GM19193 (cell line): ENCODE results near the gene SCART1.
"Not testable (repeated sequence)": the region's sequence is repeated elsewhere in the genome, so short reads cannot be mapped to it uniquely, and the experiment has no call there.

Experiments used
- POLR2A ChIP-seq: IDR thresholded peaks from 4 replicates; pipeline ENCODE4 v1.6.1; 2011; ENCODE audit not compliant: insufficient read depth, insufficient read length; ENCODE audit errors: extremely low read depth

SCART1 gene

DNA sequence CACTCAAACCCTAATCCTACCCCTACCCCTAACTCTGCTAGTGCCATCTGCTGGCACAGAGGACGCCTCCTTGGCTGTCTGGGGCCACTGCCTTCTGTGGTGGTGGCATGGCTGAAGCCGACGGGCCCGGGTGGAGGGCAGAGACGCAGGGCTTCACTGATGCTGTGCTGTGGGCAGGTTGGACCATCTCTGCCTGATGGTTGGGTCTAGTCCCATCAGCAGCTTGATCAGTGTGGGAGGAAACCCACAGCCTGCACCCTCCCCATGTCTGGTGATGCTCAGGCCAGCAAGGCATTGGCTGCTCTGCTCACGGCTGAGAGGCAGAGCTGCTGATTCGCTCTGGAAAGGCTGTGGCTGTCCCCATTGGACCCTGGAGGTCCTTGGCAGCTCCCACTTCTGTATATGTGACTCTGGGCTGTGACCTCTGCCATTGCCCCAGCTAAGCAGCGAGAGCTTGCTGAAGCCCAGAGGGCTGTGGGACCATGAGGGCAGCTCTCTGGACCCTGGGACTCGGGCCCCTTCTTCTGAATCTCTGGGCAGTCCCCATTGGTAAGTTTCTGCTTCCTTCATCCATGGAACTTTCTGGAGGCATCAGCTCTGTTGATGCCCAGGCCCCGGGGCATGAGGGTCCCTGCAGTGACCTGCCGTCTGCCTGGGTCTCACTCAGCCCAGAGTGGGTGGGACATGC is at the start of gene SCART1:
TSS of gene SCART1 (plus strand) at position 430 of the 688 bp plus-strand sequence. CDS start at position 483, 53 bp downstream.
- no peak for TF ChIP-seq POLR2A

DNA sequence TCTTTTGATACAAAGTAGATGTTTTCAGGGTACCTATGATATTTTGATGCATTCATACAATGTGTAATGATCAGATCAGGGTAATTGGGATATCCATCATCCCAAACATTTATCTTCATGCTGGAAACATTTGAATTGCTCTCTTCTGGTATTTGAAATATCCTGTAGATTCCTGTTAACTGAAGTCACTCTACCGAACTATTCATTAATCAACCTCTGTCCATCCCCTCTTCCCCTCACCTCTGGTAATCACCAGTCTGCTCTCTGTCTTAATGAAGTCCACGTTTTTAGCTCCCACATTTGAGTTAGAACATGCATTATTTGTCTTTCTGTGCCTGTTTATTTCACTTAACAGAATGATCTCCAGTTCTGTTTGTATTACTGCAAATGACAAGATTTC is 48.5 kb upstream of the SCART1 start:
- no peak for TF ChIP-seq POLR2A

DNA sequence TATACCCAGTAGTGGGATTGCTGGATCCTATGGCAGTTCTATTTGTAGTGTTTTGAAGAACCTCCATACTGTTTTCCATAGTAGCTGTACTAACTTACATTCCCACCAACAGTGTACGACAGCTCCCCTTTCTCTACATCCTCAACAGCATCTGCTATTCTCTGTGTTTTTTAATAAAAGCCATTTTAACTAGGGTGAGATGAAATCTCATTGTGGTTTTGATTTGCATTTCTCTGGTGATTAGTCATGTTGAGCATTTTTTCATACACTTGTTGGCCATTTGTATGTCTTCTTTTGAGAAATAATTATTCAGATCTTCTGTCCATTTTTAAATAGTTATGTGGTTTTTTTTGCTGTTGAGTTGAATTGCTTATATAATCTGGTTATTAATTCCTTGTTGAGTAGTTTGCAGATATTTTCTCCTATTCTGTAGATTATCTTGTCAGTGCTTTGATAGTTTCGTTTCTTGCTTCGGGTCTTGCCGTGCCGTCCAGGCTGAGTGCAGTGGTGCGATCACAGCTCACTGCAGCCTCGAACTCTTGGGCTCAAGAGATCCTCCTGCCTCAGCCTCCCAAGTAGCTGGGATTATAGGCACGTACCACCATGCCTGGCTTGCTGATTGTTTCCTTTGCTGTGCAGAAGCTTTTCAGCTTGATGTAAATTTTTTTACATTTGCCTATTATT is 47.8 kb upstream of the SCART1 start:
- TF ChIP-seq POLR2A = no peak

DNA sequence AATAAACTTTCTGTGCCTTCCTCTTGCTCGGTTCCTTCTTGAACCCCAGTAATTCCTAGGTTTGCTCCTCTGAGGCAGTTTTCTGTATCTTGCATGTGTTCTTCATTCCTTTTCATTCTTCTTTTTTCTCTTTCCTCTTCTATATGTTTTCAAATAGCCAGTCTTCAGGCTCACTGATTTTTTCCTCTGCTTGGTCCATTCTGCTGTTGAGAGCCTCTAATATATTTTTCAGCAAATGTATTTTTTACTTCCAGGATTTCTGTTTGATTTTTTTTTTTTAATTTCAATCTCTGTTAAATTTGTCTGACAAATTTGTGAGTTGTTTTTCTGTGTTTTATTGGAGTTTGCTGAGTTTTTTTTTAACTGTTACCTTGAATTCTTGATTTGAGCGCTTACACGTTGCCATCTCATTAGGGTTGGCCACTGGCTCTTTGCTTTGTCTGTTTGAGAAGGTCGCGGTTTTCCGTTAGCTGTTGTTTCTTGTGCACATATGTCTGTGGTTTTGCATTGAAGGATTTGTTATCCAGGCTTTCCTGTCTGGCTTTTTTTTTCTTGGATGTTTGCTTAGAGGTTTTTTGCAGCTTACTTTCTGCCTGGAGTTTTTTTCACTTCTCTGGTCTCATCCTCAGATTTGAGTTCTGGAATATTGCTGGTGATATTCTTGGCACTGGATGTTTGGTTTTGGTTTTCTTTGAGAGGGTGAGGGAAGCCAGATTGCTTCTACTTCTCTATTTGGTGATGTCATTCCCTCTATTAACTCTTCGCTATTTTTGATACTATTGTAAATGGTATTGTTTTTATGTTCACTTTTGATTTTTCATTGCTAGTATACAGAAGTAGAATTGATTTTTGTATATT is 42.0 kb upstream of the SCART1 start:
- no peak for TF ChIP-seq POLR2A

DNA sequence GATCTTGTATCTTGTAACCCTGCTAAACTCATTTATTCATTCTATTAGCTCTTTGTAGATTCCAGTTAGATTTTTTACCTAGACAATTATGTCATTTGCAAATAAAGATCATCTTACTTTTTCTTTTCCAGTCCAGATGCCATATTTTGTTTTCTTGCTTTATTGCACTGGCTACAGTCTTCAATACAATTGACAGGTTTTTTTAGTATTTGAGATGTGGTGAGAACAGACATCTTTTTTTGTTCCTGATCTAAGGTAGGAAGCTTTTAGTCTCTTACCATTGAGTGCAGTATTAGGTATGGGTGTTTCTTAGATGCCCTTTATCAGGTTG is 41.4 kb upstream of the SCART1 start:
- no peak for TF ChIP-seq POLR2A

DNA sequence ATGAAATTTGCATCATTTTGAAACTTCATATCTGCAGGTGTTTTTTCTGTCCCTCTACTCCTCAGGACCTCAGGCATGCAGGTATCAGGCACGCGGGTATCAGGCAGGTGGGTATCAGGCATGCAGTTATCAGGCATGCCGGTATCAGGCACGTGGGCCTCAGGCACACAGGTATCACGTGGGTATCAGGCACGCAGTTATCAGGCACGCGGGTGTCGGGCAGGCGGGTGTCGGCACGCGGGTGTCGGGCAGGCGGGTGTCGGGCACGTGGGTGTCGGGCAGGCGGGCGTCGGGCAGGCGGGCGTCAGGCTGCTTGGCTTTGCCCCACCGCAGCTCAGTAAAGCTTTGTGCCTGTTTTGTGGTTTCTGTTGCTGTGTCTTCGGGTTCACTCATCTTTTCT is 38.0 kb upstream of the SCART1 start:
- TF ChIP-seq POLR2A = no peak

DNA sequence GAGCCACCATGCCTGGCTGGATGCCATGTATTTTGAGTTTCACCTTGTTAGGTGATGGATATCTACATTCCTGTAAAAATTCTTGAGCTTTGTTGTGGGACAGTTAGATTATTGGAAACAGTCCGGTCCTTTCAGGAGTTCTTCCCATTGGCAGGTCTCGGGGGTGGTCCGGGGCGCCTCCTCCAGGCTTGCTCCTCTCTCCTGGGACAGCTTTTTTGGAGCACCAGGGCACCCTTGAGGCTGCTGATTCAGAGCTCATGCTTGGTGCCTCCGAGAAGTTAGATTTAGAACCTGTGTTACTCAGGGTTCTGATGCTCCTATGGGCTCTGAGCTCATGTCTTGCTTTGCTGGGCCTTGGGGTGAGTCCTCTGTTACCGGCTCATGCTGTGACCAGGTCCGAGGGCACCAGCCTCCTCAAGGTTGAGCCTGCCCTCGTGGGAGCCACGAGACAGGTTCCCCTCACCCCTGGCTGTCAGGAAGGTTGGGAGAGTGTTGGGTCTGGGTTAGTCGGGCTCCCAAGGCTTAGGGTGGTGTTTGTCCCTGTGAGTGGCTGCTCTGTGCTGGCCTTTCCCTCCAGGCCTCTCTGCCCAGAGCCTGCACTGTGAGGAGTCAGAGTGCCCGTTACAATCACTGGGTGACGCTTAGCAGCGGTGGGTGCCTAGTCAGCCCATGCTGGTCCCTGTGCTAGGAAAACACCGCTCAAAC is 35.3 kb upstream of the SCART1 start:
- TF ChIP-seq POLR2A = no peak

DNA sequence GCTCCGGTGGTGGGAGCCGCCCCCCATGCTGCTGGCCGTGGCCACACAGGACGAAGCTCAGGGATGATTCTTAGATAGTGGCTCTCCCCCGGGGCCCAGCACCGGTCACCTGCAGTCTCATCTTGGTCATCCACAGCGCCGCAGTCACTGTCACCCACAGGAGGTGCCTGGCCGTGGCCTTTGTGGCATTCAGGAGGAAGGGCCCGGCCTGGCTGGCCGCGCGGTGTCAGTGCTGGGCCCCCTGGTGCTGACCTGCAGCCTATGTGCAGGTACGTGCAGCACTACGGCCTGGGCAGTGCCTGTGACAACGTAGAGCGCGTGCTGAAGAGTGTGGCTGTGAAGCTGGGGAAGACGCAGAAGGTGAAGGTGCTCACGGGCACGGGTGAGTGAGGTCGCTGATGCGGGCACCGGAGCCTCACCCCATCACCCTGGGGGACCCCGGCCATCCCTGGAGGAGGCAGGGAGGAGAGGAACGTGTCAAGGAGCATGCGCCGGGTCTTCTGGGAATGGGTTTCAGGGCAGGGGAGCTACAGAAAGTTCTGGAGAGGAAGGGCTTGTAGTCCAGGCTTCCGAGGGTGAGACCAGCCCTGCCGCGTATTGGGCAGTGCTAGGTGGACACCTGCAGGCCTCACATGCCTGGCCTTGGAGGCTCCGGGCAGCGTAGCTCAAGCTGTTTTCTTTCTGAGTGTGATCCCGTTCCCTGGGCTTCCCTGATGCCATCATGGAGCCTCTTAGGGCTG is 34.4 kb upstream of the SCART1 start:
- no peak for TF ChIP-seq POLR2A

DNA sequence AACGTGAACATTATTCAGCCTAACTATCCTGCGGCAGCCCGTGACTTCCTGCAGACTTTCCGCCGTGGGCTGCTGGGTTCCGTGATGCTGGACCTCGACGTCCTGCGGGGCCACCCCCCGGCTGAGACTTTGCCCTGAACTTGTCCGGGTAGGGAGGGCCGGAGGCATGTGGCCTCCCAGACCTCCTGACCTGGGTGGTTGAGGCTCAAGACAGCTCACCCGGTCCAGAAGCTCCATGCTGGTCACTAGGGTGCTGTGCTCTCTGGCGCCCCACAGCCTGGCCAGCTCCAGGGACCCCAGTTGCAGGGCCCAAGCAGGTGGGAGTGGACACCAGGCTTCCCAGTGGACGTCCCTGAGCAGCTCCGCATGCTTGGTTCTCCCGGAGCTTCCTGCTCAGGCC is 33.7 kb upstream of the SCART1 start:
- no peak for TF ChIP-seq POLR2A

DNA sequence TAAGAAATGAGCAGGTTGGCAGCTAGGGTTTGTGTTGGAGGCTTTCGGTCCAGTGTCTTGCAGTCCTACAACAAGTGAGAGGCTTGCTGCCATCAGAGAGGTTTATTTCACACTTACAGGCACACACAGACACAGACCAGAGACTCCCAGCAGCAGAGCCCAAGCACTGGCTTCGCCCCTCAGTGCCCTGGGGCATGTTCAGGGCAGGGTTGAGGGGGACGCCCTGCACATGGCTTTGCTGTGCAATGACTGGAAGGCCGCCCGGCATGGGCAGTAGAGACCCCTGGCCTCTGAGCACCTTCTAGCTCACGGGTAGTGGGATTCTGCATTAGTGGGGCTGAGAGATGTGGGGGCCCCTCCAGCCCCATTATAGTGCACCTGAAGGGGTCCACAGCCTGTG is 33.2 kb upstream of the SCART1 start:
- TF ChIP-seq POLR2A = no peak

DNA sequence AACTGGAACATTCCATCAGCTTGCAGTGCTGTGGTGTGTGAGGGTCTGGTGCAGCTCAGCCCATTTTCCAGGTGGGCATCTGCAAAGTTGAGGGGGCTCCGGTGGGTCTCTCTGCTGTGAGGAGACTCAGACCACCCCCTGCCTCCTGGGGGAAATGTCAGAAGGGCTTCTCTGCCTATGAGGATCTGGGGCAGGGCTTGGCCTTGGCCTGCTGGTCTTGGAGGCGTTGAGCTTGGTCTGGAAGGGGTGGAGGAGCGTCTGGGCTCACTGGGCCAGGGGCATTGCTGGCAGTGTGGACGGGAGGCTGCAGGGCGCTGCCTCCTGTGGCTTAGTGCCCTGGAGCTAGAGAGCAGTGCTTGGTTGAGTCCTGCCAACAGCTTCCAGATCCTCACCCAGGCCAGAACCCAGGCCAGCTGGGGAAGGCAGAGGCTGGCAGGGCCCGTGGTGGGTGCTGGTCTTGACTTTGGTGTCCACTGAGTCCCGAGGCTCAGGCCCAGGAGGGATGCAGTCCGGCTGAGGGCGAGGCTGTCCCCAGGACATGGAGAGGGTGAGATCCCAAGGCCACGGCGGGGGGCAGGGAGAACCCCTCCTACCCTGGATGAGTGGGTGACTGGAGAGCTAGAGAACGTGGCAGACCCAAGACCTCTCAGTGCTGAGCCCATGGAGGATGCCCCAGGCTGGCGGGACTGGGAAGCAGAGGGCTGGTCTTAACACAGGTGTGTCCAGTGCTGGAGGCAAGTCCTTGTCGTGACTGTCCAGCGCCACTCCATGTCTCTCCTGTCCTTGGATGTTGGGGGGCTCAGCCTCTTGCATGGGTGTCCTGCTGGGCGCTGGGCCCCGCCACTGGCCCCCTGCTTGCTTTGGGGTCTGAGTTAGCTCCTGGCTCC is 32.2 kb upstream of the SCART1 start:
- TF ChIP-seq POLR2A = no peak

DNA sequence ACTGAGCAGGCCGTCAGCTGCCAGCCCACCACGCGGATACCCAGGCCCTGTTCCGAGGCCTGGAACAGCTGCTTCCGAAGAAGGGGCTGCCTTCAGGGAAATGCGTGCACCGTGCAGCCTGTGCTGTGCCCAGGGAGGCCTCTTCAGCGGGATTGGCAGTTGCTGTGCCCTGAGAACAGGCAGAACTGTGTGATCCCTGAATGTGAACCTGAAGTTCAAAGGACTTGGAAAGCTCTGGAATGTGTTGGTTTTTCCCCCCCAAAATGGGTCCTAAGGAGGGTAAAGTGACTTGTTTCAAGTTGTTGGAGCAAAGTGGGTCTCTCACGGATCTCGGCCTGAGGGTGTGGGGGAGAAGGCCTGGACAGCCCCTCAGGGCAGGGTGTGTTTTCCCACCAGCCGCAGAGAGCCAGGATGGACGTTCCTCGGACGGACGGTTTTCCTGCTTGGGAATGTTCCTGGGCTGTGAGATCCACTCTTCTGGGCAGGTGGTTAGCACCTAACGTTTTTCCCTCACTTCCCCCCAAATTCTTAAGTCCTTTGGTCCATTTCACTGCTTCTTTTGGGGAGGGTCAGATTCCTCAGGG is 31.4 kb upstream of the SCART1 start:
- no peak for TF ChIP-seq POLR2A

DNA sequence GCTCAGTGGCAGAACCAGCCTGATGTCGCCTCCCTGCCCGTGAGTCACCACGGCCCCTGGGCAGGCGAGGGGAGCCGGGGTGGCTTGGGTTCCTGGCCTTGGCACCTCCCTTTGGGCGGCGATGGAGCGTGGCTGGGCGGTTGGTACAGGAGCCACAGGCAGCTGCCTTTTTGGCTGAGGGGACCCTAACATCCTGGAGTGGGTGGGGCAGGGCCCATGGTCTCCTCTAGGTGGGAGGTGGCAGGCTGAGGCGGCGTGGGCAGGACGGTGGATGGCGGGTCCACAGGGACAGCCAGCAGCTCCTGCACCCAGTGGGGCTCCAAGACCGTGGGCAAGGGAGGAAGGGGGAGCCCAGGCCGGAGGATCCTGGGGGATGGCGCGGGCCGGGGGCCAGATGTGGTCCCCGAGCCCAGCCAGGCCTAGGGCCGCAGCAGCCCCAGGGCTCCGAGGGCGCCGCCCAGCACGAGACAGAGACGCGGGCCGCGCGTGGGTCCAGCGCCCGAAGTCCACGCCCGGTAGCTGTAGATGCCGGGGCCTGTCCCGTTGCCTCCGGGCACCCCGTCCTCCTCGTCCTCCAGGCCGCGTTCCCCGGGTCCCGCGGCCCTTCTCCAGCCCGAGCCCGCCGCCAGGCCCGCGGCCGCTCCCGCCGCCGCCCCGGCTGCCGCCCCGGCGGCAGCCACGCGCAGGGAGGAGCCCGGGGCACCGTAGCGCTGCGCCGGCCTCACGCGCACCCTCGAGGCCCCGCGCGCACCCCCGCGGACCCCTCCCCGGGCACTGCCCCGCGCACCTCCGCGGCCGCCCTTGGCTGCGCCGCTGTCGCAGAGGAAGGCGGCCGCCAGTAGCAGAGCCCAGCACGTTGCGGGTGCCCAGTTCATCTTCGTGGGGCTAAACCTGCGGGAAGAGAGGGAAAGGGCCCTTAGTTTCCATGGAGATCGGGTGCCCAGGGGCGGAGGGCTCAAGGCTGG is 30.7 kb upstream of the SCART1 start:
- no peak for TF ChIP-seq POLR2A

DNA sequence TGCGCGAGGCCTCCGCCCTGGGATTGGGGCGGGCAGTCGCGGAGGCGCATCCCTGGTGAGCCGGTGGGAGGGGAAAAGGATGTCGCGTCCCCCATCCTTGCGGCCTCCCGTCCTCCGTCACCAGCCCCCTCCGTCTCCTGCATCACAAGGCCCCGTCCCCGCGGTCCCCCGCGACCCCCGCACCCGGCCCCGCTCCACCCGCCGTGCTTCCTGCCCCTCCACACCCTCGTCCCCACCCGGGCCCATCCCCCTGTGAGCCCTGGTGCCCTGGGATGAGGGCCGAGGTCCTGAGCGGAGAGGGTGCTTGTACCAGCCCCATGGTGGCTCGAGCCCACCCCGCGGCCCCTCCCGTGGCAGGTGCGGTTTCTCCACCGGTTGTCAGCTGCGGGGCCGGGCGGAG is 29.1 kb upstream of the SCART1 start, which contains the start of gene SPRN:
TSS of gene SPRN (minus strand) at position 25 of the 400 bp plus-strand sequence. CDS start 944 bp downstream, outside the sequence.
- TF ChIP-seq POLR2A = not testable (repeated sequence)
